Colonic mucosa (tissue), 4 donors: ENCODE results near the gene MAP3K1. TPM values are rescaled to one million over a fixed set of nuclear protein-coding genes. Genes with fewer than 3 reads are reported as not detected.

Experiments
- DNase-seq: peaks from one replicate; pipeline ENCODE4 v3.0.0-alpha.2; 2020
- H3K27ac ChIP-seq: fragments of 200-600 bp; one replicate; pipeline ENCODE4 v1.8.0; 2021
- H3K27me3 ChIP-seq: fragments of 200-600 bp; one replicate; pipeline ENCODE4 v1.8.0; 2021
- H3K36me3 ChIP-seq: fragments of 200-600 bp; one replicate; pipeline ENCODE4 v1.8.0; 2021
- H3K4me1 ChIP-seq: fragments of 200-600 bp; one replicate; pipeline ENCODE4 v1.8.0; 2021; ENCODE audit warnings: mild to moderate bottlenecking
- H3K4me3 ChIP-seq: fragments of 200-600 bp; one replicate; pipeline ENCODE4 v1.8.0; 2021
- H3K9ac ChIP-seq, 2 donors: one replicate each; pipeline ENCODE4 v1.7.0; 2013; ENCODE audit warnings: control low read depth in 2 of 2, low read depth in 2 of 2, low read length in 2 of 2
- H3K9me3 ChIP-seq: fragments of 200-600 bp; one replicate; pipeline ENCODE4 v1.8.0; 2021
- CTCF ChIP-seq: fragments of 200-600 bp; IDR thresholded peaks from one replicate; pipeline ENCODE4 v1.8.0; 2022; ENCODE audit warnings: antibody characterized with exemption, mild to moderate bottlenecking
- intact Hi-C: fragments of 100-400 bp; cut with DNase I; formaldehyde crosslinking; loops from one replicate; pipeline ENCODE4 v1.14.1; 2022
- total RNA-seq, 2 donors: library from RNA; stranded (reverse); fragmentation: NEBNext Ultra II Directional in 1 of 2; extraction: Animal tissue kit (Norgen Biotek cat#: 25700) in 1 of 2; gene quantifications; one replicate each; pipeline ENCODE4 v1.2.1, GENCODE V29; 2021
- donor health status: healthy.
- donor health status: DM: no; HTN: no; CAD: no.
- donor health status: DM: no; HTN: no; CAD: no.

Gene MAP3K1
- total RNA-seq, 2 donors from 2014 or later: 12.2 to 12.6 TPM

DNA sequence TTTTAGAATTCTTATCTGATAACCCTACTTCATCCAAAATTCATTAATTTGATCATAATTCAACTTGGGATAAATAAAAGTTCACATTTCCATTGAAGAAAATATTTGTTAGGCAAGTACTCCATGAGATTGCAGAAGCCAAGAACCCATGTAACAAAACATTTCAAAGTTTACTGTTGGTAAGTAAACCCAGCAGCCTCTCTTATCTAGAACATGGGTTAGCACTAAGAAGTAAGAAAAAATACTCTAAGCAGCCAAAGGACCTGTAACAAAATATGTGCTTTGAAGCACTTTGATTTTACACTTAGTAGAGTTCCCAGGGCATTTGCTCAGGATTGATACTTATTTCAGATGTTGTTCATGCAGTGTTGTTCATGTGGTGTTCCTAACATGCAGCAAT lies 8.7 kb downstream of the MAP3K1 start:
- TF ChIP-seq CTCF: no peak
- H3K4me1 ChIP-seq: no peaks in the 10 kb centered on the region

GRCh38 chr5:56825222-56825824 lies 10.0 kb downstream of the MAP3K1 start:
- no peaks in the 10 kb centered on the region for H3K9me3 ChIP-seq
- H3K4me3 ChIP-seq: no peak overlapping the region
- H3K27me3 ChIP-seq: no peaks in the 10 kb centered on the region
- no peaks in the 10 kb centered on the region for H3K36me3 ChIP-seq
- H3K4me1 ChIP-seq: no peaks in the 10 kb centered on the region
- no peak overlapping the region for H3K9ac ChIP-seq
- no peak overlapping the region for H3K27ac ChIP-seq
- DNase-seq: no peak
- no peak for TF ChIP-seq CTCF
- intact Hi-C loops: no loop called here

More for the DNA sequence above, 8.7 kb downstream of the MAP3K1 start:
- no peak for DNase-seq
- H3K27me3 ChIP-seq: no peaks in the 10 kb centered on the region
- H3K4me3 ChIP-seq: no peak overlapping the region
- intact Hi-C loops: no loop called here
- no peak overlapping the region for H3K9ac ChIP-seq
- H3K36me3 ChIP-seq: no peaks in the 10 kb centered on the region
- no peaks in the 10 kb centered on the region for H3K9me3 ChIP-seq
- no peak overlapping the region for H3K27ac ChIP-seq

GRCh38 chr5:56827049-56827448 lies 11.7 kb downstream of the MAP3K1 start:
- Histone ChIP-seq H3K9ac (no peak overlapping the region), H3K27ac (no peak overlapping the region), H3K4me1 (no peaks in the 10 kb centered on the region), H3K36me3 (no peaks in the 10 kb centered on the region), H3K9me3 (no peaks in the 10 kb centered on the region), H3K4me3 (no peak overlapping the region), H3K27me3 (no peaks in the 10 kb centered on the region)
- no peak for DNase-seq
- no peak for TF ChIP-seq CTCF
- intact Hi-C loops: no loop called here

GRCh38 chr5:56827924-56828323 lies 12.6 kb downstream of the MAP3K1 start:
- Histone ChIP-seq H3K4me1 (no peaks in the 10 kb centered on the region), H3K27me3 (no peaks in the 10 kb centered on the region), H3K27ac (no peak overlapping the region), H3K9me3 (no peaks in the 10 kb centered on the region), H3K36me3 (no peaks in the 10 kb centered on the region), H3K9ac (no peak overlapping the region), H3K4me3 (no peak overlapping the region)
- intact Hi-C loops: no loop called here
- no peak for TF ChIP-seq CTCF
- no peak for DNase-seq

DNA sequence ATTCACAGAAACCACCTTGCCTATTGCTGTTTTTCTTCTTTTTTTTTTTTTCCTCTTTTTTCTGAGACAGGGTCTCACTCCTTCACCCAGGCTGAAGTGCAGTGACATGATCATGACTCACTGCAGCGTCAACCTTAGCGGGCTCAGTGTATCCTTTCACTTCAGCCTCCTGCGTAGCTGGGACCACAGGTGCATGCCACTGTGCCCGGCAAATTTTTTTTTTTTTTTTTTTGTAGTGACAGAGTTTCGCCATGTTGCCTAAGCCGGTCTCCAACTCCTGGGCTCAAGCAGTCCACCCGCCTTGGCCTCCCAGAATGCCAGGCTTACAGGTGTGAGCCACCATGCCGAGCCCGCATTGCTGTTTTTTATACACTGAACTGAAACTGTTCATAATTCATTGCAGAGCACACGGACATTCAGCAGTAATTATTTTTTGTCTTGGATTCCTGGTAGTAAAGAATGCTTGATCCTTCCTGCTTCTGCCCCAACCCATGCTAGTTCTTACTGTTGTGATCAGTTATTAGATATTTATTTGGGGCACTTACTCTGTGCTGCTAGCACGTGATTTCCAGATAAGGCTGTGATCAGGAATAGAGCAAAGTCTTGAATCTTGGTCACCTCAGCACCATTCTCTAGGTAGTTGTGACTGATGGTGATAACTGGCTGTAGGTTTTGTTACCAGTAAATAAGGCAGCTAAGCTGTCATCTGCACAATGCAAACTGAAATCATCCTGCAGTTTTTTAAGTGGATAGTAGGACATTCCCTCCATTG lies 14.0 kb downstream of the MAP3K1 start:
- no peaks in the 10 kb centered on the region for H3K27me3 ChIP-seq
- no peaks in the 10 kb centered on the region for H3K9me3 ChIP-seq
- no peak overlapping the region for H3K4me3 ChIP-seq
- intact Hi-C loops: no loop called here
- no peak for TF ChIP-seq CTCF
- no peaks in the 10 kb centered on the region for H3K4me1 ChIP-seq
- no peak for DNase-seq
- H3K9ac ChIP-seq: no peak overlapping the region
- H3K27ac ChIP-seq: no peak overlapping the region
- H3K36me3 ChIP-seq: no peaks in the 10 kb centered on the region
